Endothelial cell of umbilical vein (primary cell): Measurements from ENCODE around the gene GRIK3. TPM values are rescaled to one million over a fixed set of nuclear protein-coding genes. Genes with fewer than 3 reads are reported as not detected.

ENCODE experiments used
- BruUV-seq: library from RNA; stranded (reverse); fragments of 400-500 nt; replicated peaks from 2 replicates; lab custom pipeline; 2021; lab: Mats Ljungman, UMichigan
- CTCF ChIA-PET: fragments of 300-600, 350-600 bp; sonication (Branson Sonifier 250); formaldehyde crosslinking; loops from one replicate; lab custom pipeline; 2021; ENCODE audit warnings: antibody characterized with exemption, inconsistent platforms; lab: Charles Lee
- POLR2A ChIA-PET: fragments of 300-600, 350-600 bp; sonication (Branson Sonifier 250); formaldehyde crosslinking; loops from one replicate; lab custom pipeline; 2021; ENCODE audit warnings: antibody characterized with exemption, inconsistent platforms; lab: Charles Lee
- DNase-seq: peaks from one replicate; pipeline ENCODE4 v3.0.0-alpha.2; 2011; ENCODE audit warnings: low read depth, low spot score
- FAIRE-seq: peaks from 2 replicates; lab custom pipeline; 2011; peaks lifted over from hg19 to GRCh38; lab: Jason Lieb, UNC
- H2AFZ ChIP-seq: 2 replicates; pipeline ENCODE4 v1.6.0; 2012; ENCODE audit warnings: low read depth, low read length, control low read depth, inconsistent platforms
- H3K27ac ChIP-seq: 2 replicates; pipeline ENCODE4 v1.5.1; 2011; ENCODE audit warnings: low read depth, mild to moderate bottlenecking, control low read depth, low read length, moderate library complexity; ENCODE audit not compliant: insufficient read depth
- H3K27me3 ChIP-seq, 2 experiments: 2 replicates each; pipeline versions ENCODE4 v1.6.0 to v1.6.1; 2011; ENCODE audit warnings: low read length in 2 of 2, mixed read lengths in 1 of 2; ENCODE audit not compliant: control insufficient read depth in 2 of 2, insufficient read depth in 2 of 2
- H3K36me3 ChIP-seq, 2 experiments: 2 replicates in 1 of 2; 3 replicates in 1 of 2; pipeline ENCODE4 v1.5.1; 2011; ENCODE audit warnings: low read length in 2 of 2, mild to moderate bottlenecking in 1 of 2, moderate library complexity in 1 of 2; ENCODE audit not compliant: control insufficient read depth in 2 of 2, insufficient read depth in 2 of 2; ENCODE audit errors: extremely low read depth in 1 of 2
- H3K4me1 ChIP-seq: 3 replicates; pipeline ENCODE4 v1.5.1; 2011; ENCODE audit warnings: mild to moderate bottlenecking, low read length; ENCODE audit not compliant: control insufficient read depth, insufficient read depth; ENCODE audit errors: extremely low read depth
- H3K4me2 ChIP-seq: 2 replicates; pipeline ENCODE4 v1.6.1; 2011; ENCODE audit warnings: low read length, control low read depth, mixed read lengths; ENCODE audit not compliant: insufficient read depth
- H3K4me3 ChIP-seq, 3 experiments: fragments of 200-600 bp in 1 of 3; sonication (generic), shearing (Covaris generic) in 1 of 3; replicated peaks in 1 of 3; 2 replicates each; pipeline ENCODE4 v1.5.1; 2011 to 2016; ENCODE audit warnings: control low read depth in 3 of 3, low read length in 3 of 3, mild to moderate bottlenecking in 2 of 3, inconsistent platforms in 1 of 3, low read depth in 1 of 3, moderate library complexity in 1 of 3; ENCODE audit not compliant: insufficient read depth in 1 of 3
- H3K79me2 ChIP-seq: 2 replicates; pipeline ENCODE4 v1.6.0; 2012; ENCODE audit warnings: low read length, inconsistent platforms; ENCODE audit not compliant: control insufficient read depth, insufficient read depth
- H3K9ac ChIP-seq: replicated peaks from 2 replicates; pipeline ENCODE3; 2011; ENCODE audit warnings: low read length, control low read depth; ENCODE audit not compliant: insufficient read depth; ENCODE audit errors: extremely low read depth
- H3K9me1 ChIP-seq: replicated peaks from 3 replicates; pipeline ENCODE4 v1.6.0; 2011; ENCODE audit warnings: mild to moderate bottlenecking, low read length; ENCODE audit not compliant: control insufficient read depth, insufficient read depth; ENCODE audit errors: extremely low read depth
- H3K9me3 ChIP-seq: replicated peaks from 2 replicates; pipeline ENCODE4 v1.5.1; 2012; ENCODE audit warnings: low read length, inconsistent platforms; ENCODE audit not compliant: control insufficient read depth, insufficient read depth
- H4K20me1 ChIP-seq: replicated peaks from 2 replicates; pipeline ENCODE3; 2011; ENCODE audit warnings: mild to moderate bottlenecking, low read length; ENCODE audit not compliant: control insufficient read depth, insufficient read depth; ENCODE audit errors: extremely low read depth
- CTCF ChIP-seq, 2 donors: IDR thresholded peaks; 1 replicate in 1 of 2; 2 replicates in 1 of 2; pipeline ENCODE4 v1.5.1; 2011; ENCODE audit warnings: low read length in 2 of 2, mild to moderate bottlenecking in 2 of 2, moderate library complexity in 2 of 2, control low read depth in 1 of 2, inconsistent platforms in 1 of 2, low read depth in 1 of 2; ENCODE audit not compliant: insufficient read depth in 1 of 2; ENCODE audit errors: extremely low read depth in 1 of 2
- EZH2 ChIP-seq: IDR thresholded peaks from 2 replicates; pipeline ENCODE4 v1.6.1; 2012; ENCODE audit warnings: borderline replicate concordance, low read depth, mild to moderate bottlenecking, moderate library complexity, low read length, inconsistent platforms; ENCODE audit not compliant: severe bottlenecking
- FOS ChIP-seq: IDR thresholded peaks from 2 replicates; pipeline ENCODE4 v1.6.1; 2011; ENCODE audit warnings: mild to moderate bottlenecking, low read length, moderate library complexity, borderline replicate concordance; ENCODE audit not compliant: insufficient read depth
- GATA2 ChIP-seq: IDR thresholded peaks from 2 replicates; pipeline ENCODE4 v1.7.0; 2011; ENCODE audit warnings: low read depth, mild to moderate bottlenecking, moderate library complexity, mixed read lengths, low read length; ENCODE audit not compliant: insufficient read length, insufficient read depth
- JUN ChIP-seq: IDR thresholded peaks from 2 replicates; pipeline ENCODE4 v1.6.1; 2011; ENCODE audit warnings: borderline replicate concordance, low read depth; ENCODE audit not compliant: insufficient read length, insufficient read depth
- MAX ChIP-seq: IDR thresholded peaks from 2 replicates; pipeline ENCODE4 v1.6.1; 2011; ENCODE audit not compliant: insufficient read depth, insufficient read length
- MYC ChIP-seq: IDR thresholded peaks from one replicate; pipeline ENCODE4 v1.6.1; 2011; ENCODE audit warnings: mild to moderate bottlenecking, low read depth, low read length
- POLR2A ChIP-seq: IDR thresholded peaks from 2 replicates; pipeline ENCODE4 v1.6.1; 2012; ENCODE audit warnings: low read depth, mild to moderate bottlenecking, control low read depth, low read length
- POLR2AphosphoS5 ChIP-seq: IDR thresholded peaks from 2 replicates; pipeline ENCODE4 v1.6.1; 2012; ENCODE audit warnings: low read depth, mild to moderate bottlenecking, control low read depth, low read length, moderate library complexity; ENCODE audit not compliant: insufficient read depth
- dilution Hi-C: fragments of 300-500 bp; cut with MboI; formaldehyde crosslinking; loops from one replicate; pipeline ENCODE4 v1.15.0; 2019; ENCODE audit warnings: low sequenced_read_pairs; ENCODE audit not compliant: extremely low pct_ligation_motif_present
- intact Hi-C: fragments of 100-400 bp; cut with micrococcal nuclease; formaldehyde crosslinking; loops from one replicate; pipeline ENCODE4 v1.10.0; 2022
- polyA plus RNA-seq, 4 experiments: library from polyadenylated mRNA; depleted of rRNA in 3 of 4; stranded (reverse) in 3 of 4; unstranded in 1 of 4; fragments of >200 nt; gene quantifications; 2 replicates each; pipeline versions ENCODE4 v1.2.1 to v1.2.3, GENCODE V29; 2011 to 2012; ENCODE audit warnings: missing spikeins in 1 of 4
- total RNA-seq: library from RNA; stranded (reverse); gene quantifications from 2 replicates; pipeline ENCODE4 v1.2.3, GENCODE V29; 2021

GRIK3 gene
- total and polyA plus RNA-seq, 2 donors (not counting 3 experiments of a cell fraction or from before 2014, with no cell fraction given): not detected

GRCh38 chr1:36847186-36847585 is 187.1 kb downstream of the GRIK3 start:
- H3K9ac ChIP-seq: no peak overlapping the region
- dilution Hi-C loops (no loop called here), intact Hi-C loops (no loop called here)
- TF ChIP-seq JUN: no peak
- no peak for TF ChIP-seq CTCF (IDR thresholded peaks at IDR 0.05; ENCODE audit: extremely low read depth in 1 of 2, insufficient read depth in 1 of 2, low read depth in 1 of 2, low read length in 2 of 2)
- TF ChIP-seq MAX: no peak
- H3K27ac ChIP-seq: no peak overlapping the region
- no peaks in the 10 kb centered on the region for H4K20me1 ChIP-seq
- FAIRE-seq (no peak), DNase-seq (no peak)
- no peaks in the 10 kb centered on the region for H3K9me1 ChIP-seq
- H3K4me2 ChIP-seq: no peak overlapping the region
- H3K9me3 ChIP-seq: no peaks in the 10 kb centered on the region
- no peak overlapping the region for H2AFZ ChIP-seq
- ChIA-PET CTCF (interaction anchor here (1.5 kb wide), 1 partner anchor 17 kb away, joined by 5 read pairs; no protein-coding TSS in a partner anchor), POLR2A (no interaction called here)
- no peaks in the 10 kb centered on the region for H3K36me3 ChIP-seq
- no peaks in the 10 kb centered on the region for H3K27me3 ChIP-seq
- H3K4me3 ChIP-seq: no peak overlapping the region
- no peaks in the 10 kb centered on the region for H3K4me1 ChIP-seq
- no TSS peak for BruUV-seq
- no peaks in the 10 kb centered on the region for H3K79me2 ChIP-seq

GRCh38 chr1:36846357-36846756 is 188.0 kb downstream of the GRIK3 start:
- no peak overlapping the region for H3K27ac ChIP-seq
- DNase-seq: no peak
- no peaks in the 10 kb centered on the region for H3K27me3 ChIP-seq
- no peaks in the 10 kb centered on the region for H3K9me3 ChIP-seq
- ChIA-PET POLR2A (no interaction called here), CTCF (interaction anchor here (1.5 kb wide), 1 partner anchor 8 kb away, joined by 4 read pairs; no protein-coding TSS in a partner anchor)
- no peaks in the 10 kb centered on the region for H4K20me1 ChIP-seq
- no peak overlapping the region for H3K4me2 ChIP-seq
- H3K36me3 ChIP-seq: no peaks in the 10 kb centered on the region
- no peaks in the 10 kb centered on the region for H3K4me1 ChIP-seq
- TF ChIP-seq EZH2 (no peak), CTCF (IDR thresholded peaks at IDR 0.05; ENCODE audit: extremely low read depth in 1 of 2, insufficient read depth in 1 of 2, low read depth in 1 of 2, low read length in 2 of 2) (no peak), POLR2AphosphoS5 (no peak), JUN (no peak), POLR2A (no peak), FOS (no peak), MAX (no peak), GATA2 (no peak), MYC (no peak)
- intact Hi-C loops: no loop called here
- H3K9me1 ChIP-seq: no peaks in the 10 kb centered on the region
- no peak overlapping the region for H3K4me3 ChIP-seq
- no peaks in the 10 kb centered on the region for H3K79me2 ChIP-seq
- H2AFZ ChIP-seq: no peak overlapping the region
- no TSS peak for BruUV-seq
- H3K9ac ChIP-seq: no peak overlapping the region
- FAIRE-seq: no peak
- dilution Hi-C loops: no loop called here
